ENCODE measurements around the gene OPRM1.
A peak's percentile ranks its signal among the peaks of the same experiment; 100 is the strongest.

OPRM1 gene

GRCh38 chr6:154127657-154128056 is 88.6 kb downstream of the OPRM1 start:
- ChIA-PET POLR2A (ENCODE audit: low non-redundant PET) (no interaction called here), CTCF (no interaction called here)
- DNase-seq (ENCODE audit: low spot score), result no peak
- no peak overlapping the region for H3K27ac ChIP-seq
- no peak for TF ChIP-seq CTCF (conservative IDR thresholded peaks at IDR 0.05; ENCODE audit: low read depth)

GRCh38 chr6:154134471-154135147 is 95.6 kb downstream of the OPRM1 start:
- CTCF ChIA-PET, result no interaction called here
- no peak for DNase-seq (ENCODE audit: low spot score)
- TF ChIP-seq CTCF (conservative IDR thresholded peaks at IDR 0.05; ENCODE audit: low read depth), result no peak
- POLR2A ChIA-PET (ENCODE audit: low non-redundant PET), result no interaction called here
- no peak overlapping the region for H3K27ac ChIP-seq

GRCh38 chr6:154138793-154139192 is 99.8 kb downstream of the OPRM1 start:
- TF ChIP-seq CTCF (conservative IDR thresholded peaks at IDR 0.05; ENCODE audit: low read depth), result no peak
- peak; percentile 13 for DNase-seq (ENCODE audit: low spot score)
- POLR2A ChIA-PET (ENCODE audit: low non-redundant PET), result no interaction called here
- H3K27ac ChIP-seq, result no peak overlapping the region
- CTCF ChIA-PET, result no interaction called here

- H3K27ac ChIP-seq, result no peak overlapping the region
- TF ChIP-seq CTCF (conservative IDR thresholded peaks at IDR 0.05; ENCODE audit: low read depth), result no peak
Observed at GRCh38 chr6:154139892-154140291, 100.9 kb downstream of the OPRM1 start.

GRCh38 chr6:154140743-154141142 is 101.7 kb downstream of the OPRM1 start:
- ChIA-PET CTCF (no interaction called here), POLR2A (ENCODE audit: low non-redundant PET) (no interaction called here)
- H3K27ac ChIP-seq, result no peak overlapping the region
- TF ChIP-seq CTCF (conservative IDR thresholded peaks at IDR 0.05; ENCODE audit: low read depth), result no peak
- DNase-seq (ENCODE audit: low spot score), result no peak

More at GRCh38 chr6:154139892-154140291, 100.9 kb downstream of the OPRM1 start:
- DNase-seq (ENCODE audit: low spot score), result no peak
- CTCF ChIA-PET, result no interaction called here
- POLR2A ChIA-PET (ENCODE audit: low non-redundant PET), result no interaction called here

- CTCF ChIA-PET, result no interaction called here
- POLR2A ChIA-PET (ENCODE audit: low non-redundant PET), result no interaction called here
- no peak overlapping the region for H3K27ac ChIP-seq
- TF ChIP-seq CTCF (conservative IDR thresholded peaks at IDR 0.05; ENCODE audit: low read depth), result no peak
- no peak for DNase-seq (ENCODE audit: low spot score)
Observed at GRCh38 chr6:154143753-154144152, 104.7 kb downstream of the OPRM1 start.
